B cell (primary cell): ENCODE results near the gene SECTM1. TPM values are rescaled to one million over a fixed set of nuclear protein-coding genes. Genes with fewer than 3 reads are reported as not detected.
A peak's percentile ranks its signal among the peaks of the same experiment; 100 is the strongest.
"Not testable (repeated sequence)": the region's sequence is repeated elsewhere in the genome, so short reads cannot be mapped to it uniquely, and the experiment has no call there.

Experiments used
- ATAC-seq: fragments of 200-7000 bp; cut with Tn5 transposase; one replicate; pipeline ENCODE4 v1.10.0; 2021; ENCODE audit warnings: low read depth, mild to moderate bottlenecking, moderate number of reproducible peaks, moderate library complexity
- CTCF ChIA-PET: fragments of 350-600 bp; sonication (Branson Sonifier 250); formaldehyde crosslinking; loops from one replicate; lab custom pipeline; 2021; ENCODE audit warnings: antibody characterized with exemption, inconsistent platforms; lab: Charles Lee
- POLR2A ChIA-PET: fragments of 350-600 bp; sonication (Branson Sonifier 250); formaldehyde crosslinking; loops from one replicate; lab custom pipeline; 2021; ENCODE audit warnings: antibody characterized with exemption; lab: Charles Lee
- DNase-seq: peaks from one replicate; pipeline ENCODE4 v3.0.0; 2013
- H2AFZ ChIP-seq: 2 replicates; pipeline ENCODE4 v1.6.1; 2012; ENCODE audit warnings: mild to moderate bottlenecking, low read depth, low read length; ENCODE audit not compliant: insufficient read depth, poor library complexity, severe bottlenecking
- H3K27ac ChIP-seq, 2 donors: 1 replicate in 1 of 2; 2 replicates in 1 of 2; pipeline ENCODE4 v1.5.1; 2012 to 2013; ENCODE audit warnings: low read length in 2 of 2, mild to moderate bottlenecking in 2 of 2, moderate library complexity in 1 of 2
- H3K27me3 ChIP-seq, 4 experiments: fragments of 200-600 bp in 1 of 4; sonication (generic) in 1 of 4; replicated peaks in 1 of 4; 1 replicate in 2 of 4; 2 replicates in 2 of 4; pipeline versions ENCODE4 v1.6.1 to v1.7.0; 2013 to 2016; ENCODE audit warnings: low read length in 3 of 4, mild to moderate bottlenecking in 2 of 4, mixed read lengths in 1 of 4, moderate library complexity in 1 of 4; ENCODE audit not compliant: insufficient read depth in 4 of 4, control insufficient read depth in 3 of 4; ENCODE audit errors: control extremely low read depth in 1 of 4
- H3K36me3 ChIP-seq, 2 experiments: replicated peaks in 1 of 2; 1 replicate in 1 of 2; 2 replicates in 1 of 2; pipeline versions ENCODE4 v1.6.1 to v1.7.1; 2013; ENCODE audit warnings: low read length in 1 of 2; ENCODE audit not compliant: insufficient read depth in 2 of 2, control insufficient read depth in 1 of 2; ENCODE audit errors: control extremely low read depth in 1 of 2, extremely low read depth in 1 of 2
- H3K4me1 ChIP-seq, 2 donors: fragments of 200-600 bp in 1 of 2; sonication (generic) in 1 of 2; 1 replicate in 1 of 2; 2 replicates in 1 of 2; pipeline versions ENCODE4 v1.5.1 to v1.6.1; 2013 to 2017; ENCODE audit warnings: low read length in 2 of 2; ENCODE audit not compliant: control insufficient read depth in 2 of 2, insufficient read depth in 2 of 2
- H3K4me2 ChIP-seq: replicated peaks from 2 replicates; pipeline ENCODE3; 2012; ENCODE audit warnings: mild to moderate bottlenecking, low read depth, low read length; ENCODE audit not compliant: poor library complexity, severe bottlenecking
- H3K4me3 ChIP-seq, 5 experiments: fragments of 200-600 bp in 1 of 5; sonication (generic) in 1 of 5; 1 replicate in 3 of 5; 2 replicates in 2 of 5; pipeline versions ENCODE4 v1.5.1 to v1.7.0; 2011 to 2016; ENCODE audit warnings: low read length in 4 of 5, mild to moderate bottlenecking in 4 of 5, low read depth in 2 of 5, control low read depth in 1 of 5, moderate library complexity in 1 of 5; ENCODE audit not compliant: insufficient read depth in 1 of 5; ENCODE audit errors: control extremely low read depth in 1 of 5, extremely low read depth in 1 of 5
- H3K79me2 ChIP-seq: fragments of 200-600 bp; sonication (generic); one replicate; pipeline ENCODE4 v1.6.0; 2016; ENCODE audit warnings: low read length; ENCODE audit not compliant: control insufficient read depth, insufficient read depth
- H3K9ac ChIP-seq: fragments of 200-600 bp; sonication (generic); 2 replicates; pipeline ENCODE4 v1.6.1; 2017; ENCODE audit warnings: mild to moderate bottlenecking, low read length, moderate library complexity
- H3K9me3 ChIP-seq, 3 donors: one replicate each; pipeline versions ENCODE4 v1.6.1 to v1.7.1; 2013; ENCODE audit warnings: low read length in 2 of 3; ENCODE audit not compliant: control insufficient read depth in 2 of 3, insufficient read depth in 1 of 3; ENCODE audit errors: control extremely low read depth in 1 of 3
- H4K20me1 ChIP-seq: 2 replicates; pipeline ENCODE4 v1.6.0; 2012; ENCODE audit warnings: mild to moderate bottlenecking, low read length; ENCODE audit not compliant: insufficient read depth, control insufficient read depth, poor library complexity, severe bottlenecking
- H3K27ac Mint-ChIP-seq: one replicate; pipeline ENCODE4 v1.8.0; 2021; ENCODE audit warnings: mixed read lengths
- H3K27me3 Mint-ChIP-seq: one replicate; pipeline ENCODE4 v1.8.0; 2021; ENCODE audit warnings: mixed read lengths
- H3K4me1 Mint-ChIP-seq: one replicate; pipeline ENCODE4 v1.8.0; 2021; ENCODE audit warnings: mixed read lengths
- H3K4me3 Mint-ChIP-seq: one replicate; pipeline ENCODE4 v1.8.0; 2021; ENCODE audit warnings: mixed read lengths
- H3K9me3 Mint-ChIP-seq: one replicate; pipeline ENCODE4 v1.8.0; 2022; ENCODE audit warnings: mixed read lengths; ENCODE audit not compliant: insufficient read depth
- EZH2 ChIP-seq: IDR thresholded peaks from 2 replicates; pipeline ENCODE4 v1.6.1; 2012; ENCODE audit warnings: borderline replicate concordance, low read depth, mild to moderate bottlenecking, moderate library complexity, low read length; ENCODE audit not compliant: insufficient read depth, poor library complexity, severe bottlenecking
- WGBS: methylation state at CpG from one replicate; pipeline ENCODE4 v1.1.5; 2013; ENCODE audit warnings: missing lambda C conversion rate; ENCODE audit not compliant: insufficient coverage; 5-methylcytosine and 5-hydroxymethylcytosine counted together
- intact Hi-C: fragments of 100-400 bp; cut with micrococcal nuclease; formaldehyde crosslinking; loops from one replicate; pipeline ENCODE4 v1.10.0; 2022
- polyA plus RNA-seq: library from polyadenylated mRNA; depleted of rRNA; stranded (reverse); fragments of >200 nt; gene quantifications from 2 replicates; pipeline ENCODE4 v1.2.3, GENCODE V29; 2012
- total RNA-seq, 2 donors: library from RNA; stranded (reverse); fragments of 120-200 nt in 1 of 2; gene quantifications; 1 replicate in 1 of 2; 2 replicates in 1 of 2; pipeline versions ENCODE4 v1.2.3 to v1.2.4, GENCODE V29; 2013 to 2022
- TF ChIP-seq, protein P1 (sequence below): fragments of 200-600 bp; IDR thresholded peaks from one replicate; pipeline ENCODE4 v1.8.0; 2022; ENCODE audit warnings: antibody characterized with exemption, mild to moderate bottlenecking

SECTM1 gene
- total and polyA plus RNA-seq, 2 donors (not counting 1 experiment from before 2014, with no cell fraction given), result 0.17 to 1.2 TPM

DNA sequence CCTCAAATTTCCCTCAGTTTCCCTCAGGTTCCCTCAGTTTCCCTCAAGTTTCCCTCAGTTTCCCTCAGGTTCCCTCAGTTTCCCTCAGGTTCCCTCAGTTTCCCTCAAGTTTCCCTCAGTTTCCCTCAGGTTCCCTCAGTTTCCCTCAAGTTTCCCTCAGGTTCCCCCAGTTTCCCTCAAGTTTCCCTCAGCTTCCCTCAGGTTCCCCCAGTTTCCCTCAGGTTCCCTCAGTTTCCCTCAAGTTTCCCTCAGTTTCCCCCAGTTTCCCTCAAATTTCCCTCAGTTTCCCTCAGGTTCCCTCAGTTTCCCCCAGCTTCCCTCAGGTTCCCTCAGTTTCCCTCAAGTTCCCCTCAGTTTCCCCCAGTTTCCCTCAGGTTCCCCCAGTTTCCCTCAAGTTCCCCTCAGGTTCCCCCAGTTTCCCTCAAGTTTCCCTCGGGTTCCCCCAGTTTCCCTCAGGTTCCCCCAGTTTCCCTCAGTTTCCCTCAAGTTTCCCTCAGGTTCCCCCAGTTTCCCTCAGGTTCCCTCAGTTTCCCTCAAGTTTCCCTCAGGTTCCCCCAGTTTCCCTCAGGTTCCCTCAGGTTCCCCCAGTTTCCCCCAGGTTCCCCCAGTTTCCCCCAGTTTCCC lies 26.0 kb upstream of the SECTM1 start:
- DNase-seq, H3K4me1 ChIP-seq, ATAC-seq, H3K4me3 ChIP-seq, H3K4me3 Mint-ChIP-seq, H3K9ac ChIP-seq, H3K9me3 Mint-ChIP-seq, H3K36me3 ChIP-seq, H3K27ac ChIP-seq, H3K79me2 ChIP-seq, H3K4me1 Mint-ChIP-seq, POLR2A ChIA-PET, H3K9me3 ChIP-seq, intact Hi-C loops, H4K20me1 ChIP-seq, H2AFZ ChIP-seq, H3K27ac Mint-ChIP-seq, H3K4me2 ChIP-seq: not testable (repeated sequence)
- H3K27me3 ChIP-seq, result peaks cover 0 to 23% (median 6%) of the 10 kb centered on the region in 4 experiments
- H3K27me3 Mint-ChIP-seq, result peaks cover 17% of the 10 kb centered on the region
- WGBS, result no CpG with 5 or more reads among the region's 1 CpG
- CTCF ChIA-PET, result interaction anchor here (0.8 kb wide), 1 partner anchor 134 kb away, joined by 3 read pairs; no protein-coding TSS in a partner anchor

DNA sequence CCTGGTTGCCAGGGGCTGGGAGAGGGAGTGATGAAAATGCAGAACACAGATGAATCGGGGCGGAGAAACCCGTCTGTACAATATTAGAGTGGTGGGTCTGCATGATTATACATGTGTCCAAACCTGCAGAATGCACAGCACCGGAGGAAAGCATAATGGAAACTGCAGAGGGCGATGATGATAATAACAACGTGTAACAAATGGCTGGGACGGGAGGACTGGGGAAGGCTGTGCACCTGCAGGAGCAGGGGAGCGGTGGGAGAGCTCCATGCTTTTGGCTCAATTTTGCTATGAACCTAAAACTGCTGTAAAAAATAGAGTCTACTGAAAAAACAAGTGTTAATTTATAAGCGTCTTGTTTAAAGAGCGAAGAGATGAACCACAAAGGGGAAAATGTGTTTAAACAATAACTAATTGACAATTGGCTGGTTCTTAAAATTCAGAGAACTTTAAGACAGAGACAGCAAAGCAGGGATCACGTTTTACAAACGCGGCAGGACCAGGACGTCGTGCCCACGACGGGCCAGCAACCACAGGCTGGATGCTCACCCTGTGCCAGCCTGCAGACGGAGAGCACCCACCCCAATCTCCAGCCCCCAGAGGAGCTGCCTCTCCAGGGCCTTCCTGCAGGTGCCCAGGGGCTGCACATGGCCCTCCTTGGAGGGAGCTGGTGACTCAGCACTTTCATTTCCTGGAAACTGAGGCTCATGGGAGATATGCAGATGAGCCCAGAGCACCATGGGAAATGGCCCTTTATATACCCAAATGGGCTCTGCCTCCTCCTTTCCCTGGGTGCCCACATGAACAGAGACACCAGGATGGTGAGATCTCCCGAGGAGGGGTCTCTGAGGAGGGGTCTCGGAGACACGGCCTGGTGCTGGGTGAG lies 25.1 kb upstream of the SECTM1 start, which contains the start of gene TEX19:
TEX19 (plus strand) TSS at position 783 of the 886 bp plus-strand sequence. CDS start 2,904 bp downstream, outside the sequence.
- Mint-ChIP-seq H3K9me3 (no peaks in the 10 kb centered on the region), H3K27me3 (peaks cover 17% of the 10 kb centered on the region), H3K27ac (no peak within 1 kb of the TSS), H3K4me1 (peaks cover 4% of the 10 kb centered on the region), H3K4me3 (no peak within 1 kb of the TSS)
- TF ChIP-seq EZH2, result no peak
- TF ChIP-seq, protein P1, sequence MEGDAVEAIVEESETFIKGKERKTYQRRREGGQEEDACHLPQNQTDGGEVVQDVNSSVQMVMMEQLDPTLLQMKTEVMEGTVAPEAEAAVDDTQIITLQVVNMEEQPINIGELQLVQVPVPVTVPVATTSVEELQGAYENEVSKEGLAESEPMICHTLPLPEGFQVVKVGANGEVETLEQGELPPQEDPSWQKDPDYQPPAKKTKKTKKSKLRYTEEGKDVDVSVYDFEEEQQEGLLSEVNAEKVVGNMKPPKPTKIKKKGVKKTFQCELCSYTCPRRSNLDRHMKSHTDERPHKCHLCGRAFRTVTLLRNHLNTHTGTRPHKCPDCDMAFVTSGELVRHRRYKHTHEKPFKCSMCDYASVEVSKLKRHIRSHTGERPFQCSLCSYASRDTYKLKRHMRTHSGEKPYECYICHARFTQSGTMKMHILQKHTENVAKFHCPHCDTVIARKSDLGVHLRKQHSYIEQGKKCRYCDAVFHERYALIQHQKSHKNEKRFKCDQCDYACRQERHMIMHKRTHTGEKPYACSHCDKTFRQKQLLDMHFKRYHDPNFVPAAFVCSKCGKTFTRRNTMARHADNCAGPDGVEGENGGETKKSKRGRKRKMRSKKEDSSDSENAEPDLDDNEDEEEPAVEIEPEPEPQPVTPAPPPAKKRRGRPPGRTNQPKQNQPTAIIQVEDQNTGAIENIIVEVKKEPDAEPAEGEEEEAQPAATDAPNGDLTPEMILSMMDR, result no peak
- Histone ChIP-seq H4K20me1 (no peaks in the 10 kb centered on the region), H3K9me3 (peaks cover 0 to 6% (median 0%) of the 10 kb centered on the region in 3 donors), H3K79me2 (no peaks in the 10 kb centered on the region), H3K36me3 (no peaks in the 10 kb centered on the region), H2AFZ (no peak within 1 kb of the TSS), H3K4me2 (no peak within 1 kb of the TSS), H3K27me3 (peaks cover 0 to 24% (median 6%) of the 10 kb centered on the region in 4 experiments), H3K4me3 (no peak within 1 kb of the TSS), H3K4me1 (peaks cover 0 to 5% of the 10 kb centered on the region in 2 donors), H3K9ac (no peak within 1 kb of the TSS), H3K27ac (no peak within 1 kb of the TSS)
- 52% methylated on average over 19 of the region's 21 CpGs for WGBS
- ChIA-PET POLR2A (no interaction called here), CTCF (interaction anchor here (0.8 to 1.8 kb wide), 2 partner anchors 12 to 135 kb away, joined by 3 to 6 read pairs; partner anchors contain the start of gene UTS2R)
- ATAC-seq (peak; percentile 21), DNase-seq (no peak)
- intact Hi-C loops, result no loop called here
